HEK293 (cell line): ENCODE data around the gene RNPS1.

Source experiments
- CTCF ChIA-PET: fragments of 350-600 bp; formaldehyde crosslinking; extraction: SDS; loops from one replicate; lab custom pipeline; 2021; ENCODE audit warnings: antibody characterized with exemption; lab: Yijun Ruan, JAX
- POLR2A ChIA-PET: fragments of 300-600 bp; formaldehyde crosslinking; extraction: SDS; loops from one replicate; lab custom pipeline; 2020; ENCODE audit warnings: antibody characterized with exemption, inconsistent platforms; lab: Yijun Ruan, JAX
- H3K27ac ChIP-seq: fragments of 200-500 bp; sonication (Bioruptor generic); 2 replicates; pipeline ENCODE4 v1.5.1; 2014; ENCODE audit warnings: low read depth, low read length, control low read depth, inconsistent platforms; ENCODE audit errors: extremely low read depth
- H3K36me3 ChIP-seq, 2 experiments: fragments of 200-500 bp in 1 of 2; sonication (Bioruptor generic) in 1 of 2; 1 replicate in 1 of 2; 2 replicates in 1 of 2; pipeline ENCODE4 v1.5.1; 2014 to 2017; ENCODE audit warnings: inconsistent platforms in 2 of 2, low read length in 2 of 2; ENCODE audit not compliant: control insufficient read depth in 2 of 2, insufficient read depth in 1 of 2
- H3K4me1 ChIP-seq: fragments of 200-500 bp; sonication (Bioruptor generic); 2 replicates; pipeline ENCODE4 v1.5.1; 2014; ENCODE audit warnings: mild to moderate bottlenecking, low read length, inconsistent platforms; ENCODE audit not compliant: control insufficient read depth, insufficient read depth
- H3K4me3 ChIP-seq: 2 replicates; pipeline ENCODE4 v1.5.1; 2011; ENCODE audit warnings: low read depth, mild to moderate bottlenecking, control low read depth, low read length, moderate library complexity
- H3K9me3 ChIP-seq: fragments of 200-500 bp; sonication (Bioruptor generic); 2 replicates; pipeline ENCODE4 v1.5.1; 2014; ENCODE audit warnings: low read depth, low read length, inconsistent platforms; ENCODE audit not compliant: control insufficient read depth, insufficient read depth
- KLF10 ChIP-seq: fragments of 450-650 bp; IDR thresholded peaks from 2 replicates; pipeline ENCODE4 v1.5.1; 2018; ENCODE audit warnings: missing biosample characterization, mild to moderate bottlenecking, missing genetic modification characterization
- REST ChIP-seq: fragments of 450-650 bp; formaldehyde crosslinking; IDR thresholded peaks from 2 replicates; pipeline ENCODE4 v1.5.1; 2016; ENCODE audit warnings: missing biosample characterization, missing genetic modification characterization
- SALL2 ChIP-seq: fragments of 450-650 bp; formaldehyde crosslinking; IDR thresholded peaks from 2 replicates; pipeline ENCODE4 v1.5.0; 2017; ENCODE audit warnings: missing biosample characterization, mild to moderate bottlenecking, missing genetic modification characterization, borderline replicate concordance
- ZBTB6 ChIP-seq: fragments of 450-650 bp; formaldehyde crosslinking; IDR thresholded peaks from 2 replicates; pipeline ENCODE4 v1.5.1; 2017; ENCODE audit warnings: missing biosample characterization, missing genetic modification characterization
- ZEB2 ChIP-seq: fragments of 450-650 bp; formaldehyde crosslinking; IDR thresholded peaks from 2 replicates; pipeline ENCODE4 v1.5.1; 2016; ENCODE audit warnings: missing biosample characterization, missing genetic modification characterization
- ZNF10 ChIP-seq: fragments of 450-650 bp; formaldehyde crosslinking; IDR thresholded peaks from 2 replicates; pipeline ENCODE4 v1.5.1; 2017; ENCODE audit warnings: missing biosample characterization, missing genetic modification characterization
- ZNF121 ChIP-seq: fragments of 450-650 bp; formaldehyde crosslinking; IDR thresholded peaks from 2 replicates; pipeline ENCODE4 v1.5.1; 2016; ENCODE audit warnings: missing biosample characterization, missing genetic modification characterization
- ZNF280D ChIP-seq: fragments of 450-650 bp; formaldehyde crosslinking; IDR thresholded peaks from 2 replicates; pipeline ENCODE4 v1.5.1; 2016; ENCODE audit warnings: missing biosample characterization, missing genetic modification characterization
- ZNF311 ChIP-seq: fragments of 450-650 bp; formaldehyde crosslinking; IDR thresholded peaks from 2 replicates; pipeline ENCODE4 v1.5.1; 2017; ENCODE audit warnings: missing biosample characterization, missing genetic modification characterization, borderline replicate concordance
- ZNF341 ChIP-seq: fragments of 450-650 bp; formaldehyde crosslinking; IDR thresholded peaks from 2 replicates; pipeline ENCODE4; 2016; ENCODE audit warnings: low read depth, missing biosample characterization, missing genetic modification characterization
- ZNF416 ChIP-seq: fragments of 450-650 bp; formaldehyde crosslinking; IDR thresholded peaks from 2 replicates; pipeline ENCODE4 v1.5.1; 2016; ENCODE audit warnings: missing biosample characterization, missing genetic modification characterization
- ZNF423 ChIP-seq: fragments of 450-650 bp; formaldehyde crosslinking; IDR thresholded peaks from 2 replicates; pipeline ENCODE4 v1.5.1; 2016; ENCODE audit warnings: missing biosample characterization, missing genetic modification characterization
- ZNF624 ChIP-seq: fragments of 450-650 bp; formaldehyde crosslinking; IDR thresholded peaks from 2 replicates; pipeline ENCODE4 v1.5.1; 2017; ENCODE audit warnings: missing biosample characterization, missing genetic modification characterization
- ZSCAN5A ChIP-seq: fragments of 450-650 bp; formaldehyde crosslinking; IDR thresholded peaks from 2 replicates; pipeline ENCODE4 v1.5.1; 2016; ENCODE audit warnings: missing biosample characterization, missing genetic modification characterization

RNPS1 gene

GRCh38 chr16:2282866-2283555 lies 15.1 kb upstream of the RNPS1 start:
- ChIA-PET POLR2A (no interaction called here), CTCF (no interaction called here)
- H3K9me3 ChIP-seq = no peaks in the 10 kb centered on the region
- TF ChIP-seq ZNF10 (tag by site-specific recombination) = 0 out of 2 replicates have a peak, but pooled peaks have one; percentile 23
- TF ChIP-seq KLF10 (tag by site-specific recombination) = no peak
- no peaks in the 10 kb centered on the region for H3K4me1 ChIP-seq
- peaks cover 3 to 32% of the 10 kb centered on the region in 2 experiments; a peak in 2 of 3 replicates for H3K36me3 ChIP-seq
- no peak overlapping the region for H3K27ac ChIP-seq
- no peak overlapping the region for H3K4me3 ChIP-seq

- Histone ChIP-seq H3K4me1 (no peaks in the 10 kb centered on the region), H3K4me3 (no peak overlapping the region), H3K36me3 (peaks cover 1 to 34% of the 10 kb centered on the region in 2 experiments; a peak in 2 of 3 replicates), H3K9me3 (no peaks in the 10 kb centered on the region), H3K27ac (no peak overlapping the region)
- ChIA-PET POLR2A (no interaction called here), CTCF (no interaction called here)
- TF ChIP-seq KLF10 (tag by site-specific recombination) = no peak
Measured at GRCh38 chr16:2282262-2282661, 14.3 kb upstream of the RNPS1 start.

- no peak overlapping the region for H3K27ac ChIP-seq
- POLR2A ChIA-PET = no interaction called here
Measured at GRCh38 chr16:2280981-2281542, 13.1 kb upstream of the RNPS1 start.

GRCh38 chr16:2280461-2280860 lies 12.5 kb upstream of the RNPS1 start:
- CTCF ChIA-PET = interaction anchor here (0.6 kb wide), 1 partner anchor 179 kb away, joined by 3 read pairs; the partner anchor contains the start of gene TEDC2
- H3K4me1 ChIP-seq = no peaks in the 10 kb centered on the region
- POLR2A ChIA-PET = interaction anchor here (1.3 kb wide), 1 partner anchor 10 kb away, joined by 3 read pairs; no protein-coding TSS in a partner anchor
- TF ChIP-seq ZNF280D (no peak), ZNF624 (no peak), KLF10 (tag by site-specific recombination) (no peak), ZBTB6 (tag by site-specific recombination) (no peak), ZSCAN5A (tag by site-specific recombination) (no peak), ZEB2 (tag by site-specific recombination) (no peak), ZNF341 (tag by site-specific recombination) (no peak), ZNF416 (tag by site-specific recombination) (no peak)

More at GRCh38 chr16:2280981-2281542, 13.1 kb upstream of the RNPS1 start:
- no peaks in the 10 kb centered on the region for H3K9me3 ChIP-seq
- no peaks in the 10 kb centered on the region for H3K4me1 ChIP-seq
- CTCF ChIA-PET = interaction anchor here (0.6 to 0.9 kb wide), 2 partner anchors 8 to 179 kb away, joined by 3 read pairs; partner anchors contain the start of gene TEDC2
- H3K4me3 ChIP-seq = no peak overlapping the region
- no peak for TF ChIP-seq ZNF121 (tag by site-specific recombination)
- TF ChIP-seq REST = peak; percentile 93
- TF ChIP-seq ZNF423 = no peak
- no peak for TF ChIP-seq SALL2 (tag by site-specific recombination)
- TF ChIP-seq ZNF311 (tag by site-specific recombination) = no peak
- peaks cover 0 to 31% of the 10 kb centered on the region in 2 experiments; a peak in 1 of 3 replicates for H3K36me3 ChIP-seq

More at GRCh38 chr16:2280461-2280860, 12.5 kb upstream of the RNPS1 start:
- Histone ChIP-seq H3K27ac (no peak overlapping the region), H3K36me3 (peaks cover 0 to 29% of the 10 kb centered on the region in 2 experiments; a peak in 1 of 3 replicates), H3K4me3 (no peak overlapping the region), H3K9me3 (no peaks in the 10 kb centered on the region)
